ENCODE measurements around the gene STK24. TPM values are rescaled to one million over a fixed set of nuclear protein-coding genes. Genes with fewer than 3 reads are reported as not detected.
A peak's percentile ranks its signal among the peaks of the same experiment; 100 is the strongest.

Gene STK24
- polyA plus RNA-seq, 2 of the 4 experiments (the other 2 are of a cell fraction), result 46.1 to 55.6 TPM

- WGBS (ENCODE audit: missing lambda C conversion rate), result 37% methylated on average over 11 of the region's 11 CpGs
- POLR2A ChIA-PET, result no interaction called here
These were observed 110.2 kb downstream of the STK24 start for GRCh38 chr13:98466634-98467236.

More at GRCh38 chr13:98466634-98467236, 110.2 kb downstream of the STK24 start:
- Histone ChIP-seq H3K9me3 (no peaks in the 10 kb centered on the region), H3K4me2 (no peak overlapping the region), H3K4me1 (no peaks in the 10 kb centered on the region), H3K4me3 (no peak overlapping the region), H3K27ac (no peak overlapping the region)
- CTCF ChIA-PET, result interaction anchor here (0.6 to 3.9 kb wide), 17 partner anchors 9 to 622 kb away, joined by 3 to 21 read pairs (median 3); no protein-coding TSS in a partner anchor
- TF ChIP-seq BHLHE40 (IDR thresholded peaks at IDR 0.05; ENCODE audit: low read depth, low read length) (no peak), HES2 (IDR thresholded peaks at IDR 0.05) (no peak), MAZ (IDR thresholded peaks at IDR 0.05; ENCODE audit: borderline replicate concordance, low read depth, low read length) (no peak), RAD21 (conservative IDR thresholded peaks at IDR 0.05 in 1 of 2, IDR thresholded peaks at IDR 0.05 in 1 of 2) (peak in 1 of 2 experiments; percentile 33; a peak in 2 of 5 replicates), EHMT2 (IDR thresholded peaks at IDR 0.05; ENCODE audit: low read depth) (no peak), ZNF302 (CRISPR knock-in tag; IDR thresholded peaks at IDR 0.05) (no peak), REST (IDR thresholded peaks at IDR 0.05) (no peak), FOSL2 (IDR thresholded peaks at IDR 0.05) (no peak), FOSL2 (CRISPR knock-in tag; IDR thresholded peaks at IDR 0.05) (no peak), CHD4 (IDR thresholded peaks at IDR 0.05; ENCODE audit: borderline replicate concordance) (no peak), HDAC2 (IDR thresholded peaks at IDR 0.05) (no peak), EP300 (IDR thresholded peaks at IDR 0.05) (no peak), POLR2AphosphoS2 (conservative IDR thresholded peaks at IDR 0.05; ENCODE audit: low read length) (no peak), SMC3 (IDR thresholded peaks at IDR 0.05) (peak; percentile 54; the same call in 2 of the 3 replicates), CTCF (IDR thresholded peaks at IDR 0.05) (peak; percentile 52; the same call in 2 of the 3 replicates), HEYL (CRISPR knock-in tag; IDR thresholded peaks at IDR 0.05) (no peak), KDM1A (IDR thresholded peaks at IDR 0.05; ENCODE audit: low read depth) (no peak), PBX3 (IDR thresholded peaks at IDR 0.05) (no peak), ELK1 (IDR thresholded peaks at IDR 0.05; ENCODE audit: low read depth, low read length) (no peak), BCL3 (IDR thresholded peaks at IDR 0.05) (no peak)
- DNase-seq (ENCODE audit: low read depth in 1 of 2, low spot score in 1 of 2) (peak; percentile 55 to 58), FAIRE-seq (no peak), ATAC-seq (peak; percentile 84 to 94)

Data from A549 (cell line).